ENCODE data around the gene APOE.
"Not testable (repeated sequence)": the region's sequence is repeated elsewhere in the genome, so short reads cannot be mapped to it uniquely, and the experiment has no call there.

APOE gene

DNA sequence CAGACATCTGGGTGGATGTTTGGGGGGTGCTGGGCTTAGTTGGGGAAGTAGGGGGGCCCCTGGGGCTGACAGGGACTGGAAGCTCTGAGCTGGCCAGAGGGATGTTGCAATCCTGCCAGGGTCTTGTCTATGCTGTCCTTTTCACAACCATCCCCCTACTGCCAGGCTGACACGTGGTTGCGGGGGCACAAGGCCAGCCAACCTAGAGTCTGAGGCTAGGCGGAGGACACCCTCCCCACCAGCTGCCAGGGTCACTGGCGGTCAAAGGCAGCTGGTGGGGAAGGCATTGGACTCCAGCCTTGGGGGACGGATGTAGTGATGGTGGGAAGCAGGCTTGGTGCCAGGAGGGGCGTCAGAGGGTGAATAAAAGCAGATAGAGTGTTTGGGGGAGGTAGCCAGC, 7.3 kb downstream of the APOE start:
- DNase-seq: peak; percentile 80 to 93 (median 88)

DNA sequence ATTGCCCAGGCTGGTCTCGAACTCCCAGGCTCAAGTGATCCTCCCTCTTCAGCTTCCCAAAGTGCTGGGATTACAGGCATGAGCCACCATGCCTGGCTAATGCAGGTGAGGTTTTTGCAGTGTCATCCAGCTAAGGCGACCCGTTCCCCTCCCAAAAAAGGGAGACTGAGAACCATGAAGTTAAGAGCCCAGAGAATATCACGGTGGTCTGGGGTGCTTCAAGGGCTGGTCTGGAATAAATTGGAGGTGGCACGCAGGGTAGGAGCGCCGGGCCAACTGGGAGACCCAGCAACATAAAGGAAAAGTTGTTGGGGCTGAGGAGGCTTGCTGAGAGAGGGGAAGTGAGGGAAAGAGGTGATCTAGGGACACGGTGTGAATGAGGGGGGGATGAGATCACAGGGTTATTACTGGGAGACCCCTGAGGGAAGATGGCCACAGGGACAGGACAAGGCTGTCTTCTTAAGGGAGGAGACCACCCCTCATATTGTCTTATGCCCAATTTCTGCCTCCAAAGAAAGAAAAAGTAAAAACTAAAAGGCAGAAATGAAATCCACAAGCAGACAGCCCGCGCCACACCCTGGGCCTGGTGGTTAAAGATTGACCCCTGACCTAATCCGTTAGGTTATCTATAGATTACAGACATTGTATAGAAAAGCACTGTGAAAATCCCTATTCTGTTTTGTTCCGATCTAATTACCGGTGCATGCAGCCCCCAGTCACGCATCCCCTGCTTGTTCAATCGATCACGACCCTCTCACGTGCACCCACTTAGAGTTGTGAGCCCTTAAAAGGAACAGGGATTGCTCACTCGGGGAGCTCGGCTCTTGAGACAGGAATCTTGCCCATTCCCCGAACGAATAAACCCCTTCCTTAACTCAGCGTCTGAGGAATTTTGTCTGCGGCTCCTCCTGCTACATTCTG, 8.2 kb downstream of the APOE start:
- peak in 1 of 4 experiments; percentile 36 for DNase-seq

- peak; percentile 83 to 90 (median 87) for DNase-seq
Observed at GRCh38 chr19:44914433-44915206, 9.0 kb downstream of the APOE start, which contains the start of gene APOC1. Gene APOC1, plus strand, starts transcription at chr19:44914608. Its CDS starts 284 bp downstream, at chr19:44914892.

GRCh38 chr19:44924243-44924725, 18.7 kb downstream of the APOE start:
- peak in 3 of 4 experiments; percentile 38 to 57 (median 53) for DNase-seq

- DNase-seq: peak; percentile 90 to 96 (median 94)
Observed at GRCh38 chr19:44925114-44925891, 19.7 kb downstream of the APOE start.

DNA sequence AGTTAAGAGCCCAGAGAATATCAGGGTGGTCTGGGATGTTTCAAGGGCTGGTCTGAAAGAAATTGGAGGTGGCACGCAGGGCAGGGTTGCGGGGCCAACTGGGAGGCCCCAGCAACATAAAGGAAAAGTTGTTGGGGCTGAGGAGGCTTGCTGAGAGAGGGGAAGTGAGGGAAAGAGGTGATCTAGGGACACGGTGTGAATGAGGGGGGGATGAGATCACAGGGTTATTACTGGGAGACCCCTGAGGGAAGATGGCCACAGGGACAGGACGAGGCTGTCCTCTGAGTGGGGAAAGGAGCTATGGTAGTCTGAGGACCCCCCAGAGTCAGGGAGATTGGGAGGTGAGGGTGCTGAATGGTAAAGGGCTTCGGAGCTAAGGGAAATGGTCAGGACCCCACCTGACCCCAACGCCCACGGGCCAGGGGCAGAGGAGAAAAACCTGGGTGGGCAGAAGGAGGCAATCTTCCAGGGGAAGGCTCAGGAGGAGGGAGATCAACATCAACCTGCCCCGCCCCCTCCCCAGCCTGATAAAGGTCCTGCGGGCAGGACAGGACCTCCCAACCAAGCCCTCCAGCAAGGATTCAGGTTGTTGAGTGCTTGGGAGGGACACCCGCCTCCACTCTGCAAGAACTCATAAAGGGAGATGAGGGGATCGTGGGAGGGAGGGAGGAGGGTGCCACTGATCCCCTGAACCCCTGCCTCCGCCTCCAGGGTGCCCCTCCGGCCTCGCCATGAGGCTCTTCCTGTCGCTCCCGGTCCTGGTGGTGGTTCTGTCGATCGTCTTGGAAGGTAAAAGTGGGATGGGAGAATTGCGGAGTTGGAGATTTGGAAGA, 20.9 kb downstream of the APOE start:
- not testable (repeated sequence) for DNase-seq

DNA sequence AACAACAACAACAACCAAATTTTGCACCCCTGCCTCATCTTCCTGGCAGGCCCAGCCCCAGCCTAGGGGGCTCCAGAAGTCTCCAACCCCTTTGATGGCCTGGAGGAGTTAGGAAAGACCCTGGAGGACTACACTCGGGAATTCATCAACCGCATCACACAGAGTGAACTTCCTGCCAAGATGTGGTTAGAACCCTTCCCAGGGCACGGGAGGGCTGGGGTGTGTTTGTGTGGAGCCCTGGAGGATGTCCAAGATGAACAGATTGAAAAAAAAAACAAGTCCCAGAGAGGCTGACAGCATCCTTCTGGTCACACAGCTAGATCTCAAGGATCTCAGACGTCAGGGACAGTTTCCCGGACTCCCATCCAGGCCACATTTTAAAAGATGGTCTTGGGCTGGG, 22.1 kb downstream of the APOE start:
- no peak for DNase-seq

GRCh38 chr19:44930088-44930487, 24.5 kb downstream of the APOE start:
- no peak for DNase-seq

GRCh38 chr19:44931541-44931940, 25.9 kb downstream of the APOE start:
- no peak for DNase-seq

DNA sequence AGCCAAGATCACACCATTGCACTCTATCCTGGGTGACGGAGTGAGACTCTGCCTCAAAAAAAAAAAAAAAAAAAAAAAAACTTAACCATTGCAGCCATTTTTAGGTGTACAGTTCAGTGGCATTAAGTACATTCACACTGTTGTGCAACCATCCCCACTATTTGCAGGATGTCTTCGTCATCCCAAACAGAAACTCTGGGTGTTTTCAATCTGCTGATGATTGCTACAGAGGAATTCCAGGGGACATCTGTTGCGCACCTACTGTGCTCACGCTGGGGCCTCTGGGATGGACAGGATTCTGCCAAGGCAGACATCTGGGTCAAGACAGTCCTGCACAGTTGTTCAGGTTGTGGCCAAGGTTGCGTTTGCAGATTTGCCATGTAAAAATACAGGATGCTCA, 34.1 kb downstream of the APOE start:
- peak in 3 of 4 experiments; percentile 45 to 54 (median 48) for DNase-seq

- peak in 1 of 4 experiments; percentile 30 for DNase-seq
Observed at GRCh38 chr19:44942067-44942571, 36.5 kb downstream of the APOE start, which contains the start of gene APOC4. Gene APOC4, plus strand, starts transcription at chr19:44942237. Its CDS starts 41 bp downstream, at chr19:44942278.

GRCh38 chr19:44943801-44944249, 38.2 kb downstream of the APOE start:
- peak; percentile 95 to 98 (median 98) for DNase-seq

- peak in 3 of 4 experiments; percentile 53 to 78 (median 58) for DNase-seq
Observed at GRCh38 chr19:44947041-44947581, 41.5 kb downstream of the APOE start.

DNA sequence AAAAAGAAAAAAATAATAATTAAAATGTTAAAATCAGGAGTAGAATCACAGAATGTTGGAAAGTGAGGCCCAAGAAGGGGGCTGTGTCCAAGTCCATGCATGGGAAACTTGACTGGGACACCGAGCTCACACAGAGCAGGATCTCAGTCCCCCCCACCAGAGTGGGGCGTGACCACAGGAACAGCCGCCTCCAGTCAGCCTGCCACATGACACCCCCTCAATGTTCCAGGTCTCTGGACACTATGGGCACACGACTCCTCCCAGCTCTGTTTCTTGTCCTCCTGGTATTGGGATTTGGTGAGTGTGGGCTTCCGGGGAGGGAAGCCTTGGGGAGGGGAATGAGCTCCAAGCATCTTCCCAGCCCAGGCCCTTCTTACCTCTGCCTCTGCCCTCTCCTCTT, 42.6 kb downstream of the APOE start:
- peak in 2 of 4 experiments; percentile 26 to 35 for DNase-seq

GRCh38 chr19:44948763-44949374, 43.3 kb downstream of the APOE start:
- DNase-seq: no peak

GRCh38 chr19:44949550-44949949, 44.0 kb downstream of the APOE start:
- DNase-seq: no peak

GRCh38 chr19:44951179-44952159, 45.9 kb downstream of the APOE start:
- DNase-seq: peak; percentile 82 to 95 (median 86)

DNA sequence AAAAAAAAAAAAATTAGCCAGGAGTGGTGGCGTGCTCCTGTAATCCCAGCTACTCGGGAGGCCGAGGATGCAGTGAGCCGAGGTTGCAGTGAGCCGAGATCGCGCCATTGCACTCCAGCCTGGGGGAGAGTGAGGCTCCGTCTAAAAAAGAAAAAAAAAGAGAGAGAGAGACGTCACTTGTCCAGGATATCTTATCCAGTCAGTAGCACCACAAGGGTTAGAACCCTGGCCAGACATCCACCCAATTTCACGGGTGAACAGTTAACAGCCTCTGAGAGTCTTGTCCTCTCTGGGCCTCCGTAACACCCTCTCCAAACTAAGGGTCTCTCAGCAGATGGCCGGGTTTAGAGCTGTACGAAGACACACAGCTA, 48.7 kb downstream of the APOE start:
- DNase-seq: no peak

Data from suppressor macrophage (primary cell).